GM12872 (cell line): Measurements from ENCODE around the gene POMC.

Experiments
- CTCF ChIP-seq: IDR thresholded peaks from 3 replicates; pipeline ENCODE4 v1.5.1; 2011; ENCODE audit warnings: low read depth, mild to moderate bottlenecking, low read length, moderate library complexity; ENCODE audit not compliant: insufficient read depth

The POMC gene

DNA sequence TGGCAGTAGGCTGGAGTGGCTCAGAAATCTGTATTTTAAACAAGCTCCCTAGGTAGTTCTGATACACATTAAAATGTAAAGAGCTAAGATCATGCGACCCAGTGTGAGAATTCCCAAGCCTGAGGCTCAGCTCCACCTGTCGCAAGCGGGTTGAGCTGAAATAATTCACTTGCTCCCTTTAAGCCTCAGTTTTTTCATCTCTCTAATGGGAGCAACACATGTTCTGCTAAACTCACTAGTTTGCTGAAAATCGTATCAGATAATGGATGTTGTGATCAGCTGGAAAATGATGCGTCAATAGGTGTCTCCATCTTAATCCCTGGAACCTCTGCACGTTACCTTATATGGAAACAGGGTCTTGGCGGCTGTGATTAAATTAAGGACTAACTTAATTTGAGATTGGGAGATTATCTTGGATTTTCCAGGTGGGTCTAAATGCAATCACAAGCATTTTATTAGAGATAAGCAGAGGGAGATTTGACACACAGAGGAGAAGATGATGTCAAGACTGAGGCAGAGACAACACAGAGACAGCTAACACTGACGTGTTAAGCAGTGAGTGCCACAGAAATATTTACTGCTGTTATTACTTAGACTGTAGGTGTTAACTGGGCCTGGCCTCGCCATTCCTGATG lies 53.0 kb downstream of the POMC start:
- TF ChIP-seq CTCF: no peak

DNA sequence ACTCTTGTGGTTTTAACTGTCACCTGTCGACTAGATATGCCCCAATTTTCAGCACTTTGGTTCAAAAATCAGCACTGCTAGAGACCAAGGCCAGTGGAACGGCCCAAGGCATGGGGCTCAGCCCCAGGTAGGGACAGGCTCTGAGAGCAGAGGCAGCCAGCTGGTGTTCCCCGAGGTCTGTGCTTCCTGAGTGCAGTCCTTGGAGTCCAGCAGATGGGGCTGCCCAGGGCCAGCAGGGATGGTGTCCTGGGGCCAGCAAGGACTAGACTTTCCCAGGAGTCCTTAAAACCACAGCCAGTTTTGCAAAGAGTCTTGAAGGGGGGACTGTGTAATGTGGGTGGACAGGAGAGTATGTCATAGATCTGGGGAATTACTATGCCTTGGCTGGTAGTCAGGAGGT lies 56.3 kb downstream of the POMC start:
- no peak for TF ChIP-seq CTCF
